ENCODE measurements around the gene CDK19. TPM values are rescaled to one million over a fixed set of nuclear protein-coding genes. Genes with fewer than 3 reads are reported as not detected.
"Not testable (repeated sequence)": the region's sequence is repeated elsewhere in the genome, so short reads cannot be mapped to it uniquely, and the experiment has no call there.

CDK19 gene
- total RNA-seq, 2 donors from 2014 or later, result 8.7 to 14.3 TPM

- TF ChIP-seq CTCF (IDR thresholded peaks at IDR 0.05), result no peak
- Histone ChIP-seq H3K27me3 (replicated peaks; ENCODE audit: insufficient read depth) (no peaks in the 10 kb centered on the region), H3K9me3 (no peaks in the 10 kb centered on the region), H3K4me3 (no peak overlapping the region), H3K4me1 (ENCODE audit: control insufficient read depth in 1 of 2, low read depth in 2 of 2) (peaks cover 11 to 16% of the 10 kb centered on the region in 2 donors), H3K27ac (no peak overlapping the region), H3K36me3 (no peaks in the 10 kb centered on the region)
- ATAC-seq (ENCODE audit: insufficient number of reproducible peaks, low FRiP score, low read depth), result no peak
- DNase-seq (ENCODE audit: low spot score), result no peak
Observed at GRCh38 chr6:110812719-110813118, 2.5 kb downstream of the CDK19 start.

- Histone ChIP-seq H3K27me3 (replicated peaks; ENCODE audit: insufficient read depth) (no peaks in the 10 kb centered on the region), H3K4me3 (no peak overlapping the region), H3K9me3 (no peaks in the 10 kb centered on the region), H3K27ac (no peak overlapping the region), H3K4me1 (ENCODE audit: control insufficient read depth in 1 of 2, low read depth in 2 of 2) (peaks cover 10 to 14% of the 10 kb centered on the region in 2 donors), H3K36me3 (no peaks in the 10 kb centered on the region)
- no peak for ATAC-seq (ENCODE audit: insufficient number of reproducible peaks, low FRiP score, low read depth)
- TF ChIP-seq CTCF (IDR thresholded peaks at IDR 0.05), result no peak
- DNase-seq (ENCODE audit: low spot score), result no peak
Observed at GRCh38 chr6:110810896-110811586, 4.2 kb downstream of the CDK19 start.

- Histone ChIP-seq H3K27me3 (replicated peaks; ENCODE audit: insufficient read depth) (no peaks in the 10 kb centered on the region), H3K4me1 (ENCODE audit: control insufficient read depth in 1 of 2, low read depth in 2 of 2) (peaks cover 8 to 12% of the 10 kb centered on the region in 2 donors), H3K27ac (no peak overlapping the region), H3K36me3 (no peaks in the 10 kb centered on the region), H3K9me3 (no peaks in the 10 kb centered on the region), H3K4me3 (no peak overlapping the region)
- DNase-seq (ENCODE audit: low spot score) (no peak), ATAC-seq (ENCODE audit: insufficient number of reproducible peaks, low FRiP score, low read depth) (no peak)
- TF ChIP-seq CTCF (IDR thresholded peaks at IDR 0.05), result no peak
Observed at GRCh38 chr6:110809792-110810191, 5.5 kb downstream of the CDK19 start.

- not testable (repeated sequence) for H3K9me3 ChIP-seq; H3K4me1 ChIP-seq (ENCODE audit: control insufficient read depth in 1 of 2, low read depth in 2 of 2); H3K36me3 ChIP-seq; ATAC-seq (ENCODE audit: insufficient number of reproducible peaks, low FRiP score, low read depth); DNase-seq (ENCODE audit: low spot score); H3K27ac ChIP-seq; H3K27me3 ChIP-seq (replicated peaks; ENCODE audit: insufficient read depth); H3K4me3 ChIP-seq
Observed at GRCh38 chr6:110802175-110802574, 13.1 kb downstream of the CDK19 start.

GRCh38 chr6:110800839-110801196 is 14.5 kb downstream of the CDK19 start:
- no peak overlapping the region for H3K27ac ChIP-seq
- no peaks in the 10 kb centered on the region for H3K36me3 ChIP-seq
- no peak overlapping the region for H3K4me3 ChIP-seq
- DNase-seq (ENCODE audit: low spot score), result no peak
- no peaks in the 10 kb centered on the region for H3K9me3 ChIP-seq
- no peaks in the 10 kb centered on the region for H3K27me3 ChIP-seq (replicated peaks; ENCODE audit: insufficient read depth)
- no peak for TF ChIP-seq CTCF (IDR thresholded peaks at IDR 0.05)
- no peaks in the 10 kb centered on the region for H3K4me1 ChIP-seq (ENCODE audit: control insufficient read depth in 1 of 2, low read depth in 2 of 2)
- no peak for ATAC-seq (ENCODE audit: insufficient number of reproducible peaks, low FRiP score, low read depth)
